ENCODE measurements around the gene ASB10.

- no peak for TF ChIP-seq POLR2A (IDR thresholded peaks at IDR 0.05)
- TF ChIP-seq POLR2AphosphoS5 (IDR thresholded peaks at IDR 0.05) = no peak
These were observed 56.3 kb downstream of the ASB10 start for GRCh38 chr7:151130741-151131157.

All from sigmoid colon (tissue), 4 donors.